GM21717 (cell line): ENCODE data around the gene LRCOL1.

ENCODE experiments used
- ATAC-seq: cut with Tn5 transposase; IDR thresholded peaks from one replicate; pipeline ENCODE4 v1.9.1; 2021; ENCODE audit warnings: mild to moderate bottlenecking, moderate library complexity; ENCODE audit not compliant: unreplicated experiment

Gene LRCOL1

DNA sequence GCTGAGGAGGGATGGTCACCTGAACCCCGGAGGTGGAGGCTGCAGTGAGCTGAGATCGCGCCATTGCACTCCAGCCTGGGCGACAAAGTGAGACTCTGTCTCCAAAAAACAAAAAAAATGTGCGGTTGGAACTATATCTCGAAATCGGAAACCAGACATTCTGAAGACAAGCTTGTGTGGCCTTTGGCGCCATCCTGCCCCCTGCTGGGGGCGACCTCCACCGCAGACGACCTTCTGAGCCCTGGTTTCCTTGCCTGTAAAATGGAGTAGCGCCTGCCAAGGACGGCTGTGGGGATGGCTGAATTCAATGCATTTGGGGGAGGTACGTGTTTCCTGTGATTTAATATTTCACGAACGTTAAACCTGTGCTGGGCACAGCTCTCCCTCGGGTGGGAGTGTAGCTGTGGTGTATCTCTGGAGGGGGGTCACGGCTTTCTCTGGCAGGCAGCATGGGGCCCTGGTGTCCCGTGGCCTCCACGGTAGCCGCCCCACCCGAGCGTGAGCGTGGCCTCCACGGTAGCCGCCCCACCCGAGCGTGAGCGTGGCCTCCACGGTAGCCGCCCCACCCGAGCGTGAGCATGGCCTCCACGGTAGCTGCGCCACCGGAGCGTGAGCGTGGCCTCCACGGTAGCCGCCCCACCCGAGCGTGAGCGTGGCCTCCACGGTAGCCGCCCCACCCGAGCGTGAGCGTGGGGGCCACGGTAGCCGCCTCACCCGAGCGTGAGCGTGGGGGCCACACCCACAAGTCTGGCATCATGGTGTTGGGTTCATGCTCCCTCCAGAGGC, 55.3 kb downstream of the LRCOL1 start:
- no peak for ATAC-seq
